Mesothelial cell of epicardium (in vitro differentiated cells): ENCODE measurements around the gene FAM229B. TPM values are rescaled to one million over a fixed set of nuclear protein-coding genes. Genes with fewer than 3 reads are reported as not detected.
"Not testable (repeated sequence)": the region's sequence is repeated elsewhere in the genome, so short reads cannot be mapped to it uniquely, and the experiment has no call there.

Experiments
- DNase-seq, 2 experiments: peaks; one replicate each; pipeline ENCODE4 v3.0.0; 2021; ENCODE audit warnings: low spot score in 2 of 2; ENCODE audit not compliant: unreplicated experiment in 2 of 2
- H3K27ac Mint-ChIP-seq: 2 replicates; pipeline ENCODE4 v1.8.0; 2021; ENCODE audit warnings: mixed read lengths
- H3K27me3 Mint-ChIP-seq: 2 replicates; pipeline ENCODE4 v1.8.0; 2021; ENCODE audit warnings: low read depth, mixed read lengths
- H3K36me3 Mint-ChIP-seq: 2 replicates; pipeline ENCODE4 v1.8.0; 2021; ENCODE audit warnings: mixed read lengths
- H3K4me1 Mint-ChIP-seq: 2 replicates; pipeline ENCODE4 v1.8.0; 2021; ENCODE audit warnings: mixed read lengths
- H3K4me3 Mint-ChIP-seq: 2 replicates; pipeline ENCODE4 v1.8.0; 2021; ENCODE audit warnings: mild to moderate bottlenecking, moderate library complexity, mixed read lengths
- H3K9me3 Mint-ChIP-seq: 2 replicates; pipeline ENCODE4 v1.8.0; 2021; ENCODE audit warnings: mixed read lengths
- CTCF ChIP-seq: fragments of 200-600 bp; sonication (generic); IDR thresholded peaks from one replicate; pipeline ENCODE4 v1.5.0; 2021; ENCODE audit warnings: antibody characterized with exemption; ENCODE audit not compliant: unreplicated experiment
- total RNA-seq: library from RNA; stranded (reverse); gene quantifications from 3 replicates; pipeline ENCODE4 v1.2.1, GENCODE V29; 2021

Gene FAM229B
- total RNA-seq, 1 donor from 2014 or later, result 23.6 TPM

GRCh38 chr6:112100561-112100960 lies 13.2 kb downstream of the FAM229B start:
- Mint-ChIP-seq H3K36me3 (peaks cover 50% of the 10 kb centered on the region), H3K4me1 (no peaks in the 10 kb centered on the region), H3K9me3 (peaks cover 19% of the 10 kb centered on the region), H3K27me3 (no peaks in the 10 kb centered on the region), H3K4me3 (no peak overlapping the region), H3K27ac (no peak overlapping the region)
- no peak for TF ChIP-seq CTCF
- DNase-seq, result no peak

GRCh38 chr6:112106026-112106425 lies 18.6 kb downstream of the FAM229B start:
- H3K4me3 Mint-ChIP-seq, H3K27me3 Mint-ChIP-seq, H3K27ac Mint-ChIP-seq, DNase-seq, H3K4me1 Mint-ChIP-seq: not testable (repeated sequence)
- peaks cover 22% of the 10 kb centered on the region for H3K9me3 Mint-ChIP-seq
- H3K36me3 Mint-ChIP-seq, result peaks cover 42% of the 10 kb centered on the region

- no peak for TF ChIP-seq CTCF
- Mint-ChIP-seq H3K27ac (no peak overlapping the region), H3K9me3 (peaks cover 22% of the 10 kb centered on the region), H3K36me3 (peaks cover 37% of the 10 kb centered on the region), H3K4me1 (peaks cover 5% of the 10 kb centered on the region), H3K27me3 (no peaks in the 10 kb centered on the region), H3K4me3 (no peak overlapping the region)
- DNase-seq, result no peak
Measured at GRCh38 chr6:112106562-112106961, 19.2 kb downstream of the FAM229B start.

GRCh38 chr6:112109262-112109661 lies 21.9 kb downstream of the FAM229B start:
- Mint-ChIP-seq H3K27me3 (no peaks in the 10 kb centered on the region), H3K36me3 (peaks cover 18% of the 10 kb centered on the region), H3K9me3 (peaks cover 16% of the 10 kb centered on the region), H3K27ac (no peak overlapping the region), H3K4me3 (no peak overlapping the region), H3K4me1 (peaks cover 5% of the 10 kb centered on the region)
- no peak for DNase-seq
- TF ChIP-seq CTCF, result no peak

- Mint-ChIP-seq H3K36me3 (no peaks in the 10 kb centered on the region), H3K4me3 (no peak overlapping the region), H3K27ac (no peak overlapping the region), H3K9me3 (no peaks in the 10 kb centered on the region), H3K4me1 (peaks cover 5% of the 10 kb centered on the region), H3K27me3 (no peaks in the 10 kb centered on the region)
- TF ChIP-seq CTCF, result no peak
- no peak for DNase-seq
Measured at GRCh38 chr6:112113431-112113830, 26.0 kb downstream of the FAM229B start.

GRCh38 chr6:112113918-112114317 lies 26.5 kb downstream of the FAM229B start:
- Mint-ChIP-seq H3K27ac (no peak overlapping the region), H3K36me3 (no peaks in the 10 kb centered on the region), H3K9me3 (no peaks in the 10 kb centered on the region), H3K4me3 (no peak overlapping the region), H3K4me1 (peaks cover 5% of the 10 kb centered on the region), H3K27me3 (no peaks in the 10 kb centered on the region)
- TF ChIP-seq CTCF, result no peak
- DNase-seq, result no peak
